CD8-positive, alpha-beta memory T cell (primary cell): ENCODE results near the gene AQP12B. TPM values are rescaled to one million over a fixed set of nuclear protein-coding genes. Genes with fewer than 3 reads are reported as not detected.
"Not testable (repeated sequence)": the region's sequence is repeated elsewhere in the genome, so short reads cannot be mapped to it uniquely, and the experiment has no call there.

Experiments
- CTCF ChIA-PET: fragments of 350-600 bp; sonication (Branson Sonifier 250); formaldehyde crosslinking; loops from one replicate; lab custom pipeline; 2021; ENCODE audit warnings: antibody characterized with exemption; lab: Charles Lee
- POLR2A ChIA-PET: fragments of 350-600 bp; sonication (Branson Sonifier 250); formaldehyde crosslinking; loops from one replicate; lab custom pipeline; 2021; ENCODE audit warnings: antibody characterized with exemption; lab: Charles Lee
- DNase-seq, 5 donors: peaks; one replicate each; pipeline versions ENCODE4 v3.0.0 to v3.0.0-alpha.2; 2020 to 2022; ENCODE audit warnings: mixed read lengths in 1 of 5
- H3K27ac ChIP-seq: one replicate; pipeline ENCODE4 v1.7.0; 2013; ENCODE audit warnings: low read depth, mild to moderate bottlenecking, low read length, moderate library complexity
- H3K27me3 ChIP-seq: 2 replicates; pipeline ENCODE4 v1.7.0; 2013; ENCODE audit warnings: low read length, mild to moderate bottlenecking; ENCODE audit not compliant: insufficient read depth, poor library complexity, severe bottlenecking
- H3K36me3 ChIP-seq: 2 replicates; pipeline ENCODE4 v1.7.0; 2013; ENCODE audit warnings: mild to moderate bottlenecking, low read length, moderate library complexity; ENCODE audit not compliant: insufficient read depth
- H3K4me1 ChIP-seq: 2 replicates; pipeline ENCODE4 v1.7.0; 2013; ENCODE audit warnings: mild to moderate bottlenecking, low read length, moderate library complexity; ENCODE audit not compliant: insufficient read depth
- H3K4me3 ChIP-seq: 2 replicates; pipeline ENCODE4 v1.7.0; 2013; ENCODE audit warnings: mild to moderate bottlenecking, low read length
- H3K9me3 ChIP-seq: 2 replicates; pipeline ENCODE4 v1.7.0; 2013; ENCODE audit warnings: mild to moderate bottlenecking, low read length
- H3K27ac Mint-ChIP-seq, 8 donors: one replicate each; pipeline ENCODE4 v1.8.0; 2020 to 2021; ENCODE audit warnings: mixed read lengths in 8 of 8, mild to moderate bottlenecking in 6 of 8, inconsistent platforms in 3 of 8, moderate library complexity in 3 of 8
- H3K27me3 Mint-ChIP-seq, 2 donors: one replicate each; pipeline ENCODE4 v1.8.0; 2020 to 2021; ENCODE audit warnings: mixed read lengths in 2 of 2, mild to moderate bottlenecking in 1 of 2, moderate library complexity in 1 of 2
- H3K36me3 Mint-ChIP-seq, 3 donors: one replicate each; pipeline ENCODE4 v1.8.0; 2020 to 2021; ENCODE audit warnings: mixed read lengths in 3 of 3, inconsistent platforms in 1 of 3, mild to moderate bottlenecking in 1 of 3
- H3K4me1 Mint-ChIP-seq, 3 donors: one replicate each; pipeline ENCODE4 v1.8.0; 2020 to 2021; ENCODE audit warnings: mixed read lengths in 3 of 3, inconsistent platforms in 1 of 3, mild to moderate bottlenecking in 1 of 3
- H3K4me3 Mint-ChIP-seq, 7 donors: one replicate each; pipeline ENCODE4 v1.8.0; 2020 to 2021; ENCODE audit warnings: mixed read lengths in 7 of 7, mild to moderate bottlenecking in 6 of 7, moderate library complexity in 4 of 7, inconsistent platforms in 2 of 7
- H3K9me3 Mint-ChIP-seq, 5 donors: one replicate each; pipeline ENCODE4 v1.8.0; 2020 to 2022; ENCODE audit warnings: mixed read lengths in 5 of 5, mild to moderate bottlenecking in 3 of 5, moderate library complexity in 2 of 5, inconsistent platforms in 1 of 5
- polyA plus RNA-seq: library from polyadenylated mRNA; unstranded; fragments of 300-500 nt; fragmentation: Illumina TruSeq; gene quantifications from one replicate; pipeline ENCODE4 v1.2.3, GENCODE V29; 2021
- total RNA-seq, 2 experiments: library from RNA; stranded (reverse); gene quantifications; one replicate each; pipeline ENCODE4 v1.2.3, GENCODE V29; 2021

Gene AQP12B
- total and polyA plus RNA-seq, 3 experiments from 2014 or later = not detected

GRCh38 chr2:240674461-240675184, 8.1 kb downstream of the AQP12B start:
- CTCF ChIA-PET, DNase-seq, H3K4me3 Mint-ChIP-seq, H3K27me3 ChIP-seq, H3K9me3 Mint-ChIP-seq, H3K27me3 Mint-ChIP-seq, POLR2A ChIA-PET, H3K36me3 Mint-ChIP-seq, H3K36me3 ChIP-seq, H3K4me1 Mint-ChIP-seq, H3K27ac ChIP-seq, H3K27ac Mint-ChIP-seq, H3K9me3 ChIP-seq, H3K4me1 ChIP-seq, H3K4me3 ChIP-seq: not testable (repeated sequence)

- no peak for DNase-seq
- H3K4me3 Mint-ChIP-seq = no peak overlapping the region
- no peaks in the 10 kb centered on the region for H3K4me1 Mint-ChIP-seq
- no peaks in the 10 kb centered on the region for H3K9me3 ChIP-seq
- no peaks in the 10 kb centered on the region for H3K36me3 ChIP-seq
- ChIA-PET CTCF (no interaction called here), POLR2A (no interaction called here)
- H3K4me1 ChIP-seq = no peaks in the 10 kb centered on the region
- H3K27me3 ChIP-seq = no peaks in the 10 kb centered on the region
- H3K9me3 Mint-ChIP-seq = no peaks in the 10 kb centered on the region
- H3K27me3 Mint-ChIP-seq = peaks cover 9 to 15% of the 10 kb centered on the region in 2 donors
- no peak overlapping the region for H3K27ac ChIP-seq
- no peak overlapping the region for H3K4me3 ChIP-seq
- H3K27ac Mint-ChIP-seq = no peak overlapping the region
- no peaks in the 10 kb centered on the region for H3K36me3 Mint-ChIP-seq
Observed at GRCh38 chr2:240672701-240673190, 9.9 kb downstream of the AQP12B start.

GRCh38 chr2:240672076-240672700, 10.5 kb downstream of the AQP12B start:
- POLR2A ChIA-PET = no interaction called here
- Mint-ChIP-seq H3K9me3 (peaks cover 0 to under 1% (median 0%) of the 10 kb centered on the region in 5 donors), H3K36me3 (peaks cover 0 to 2% (median 0%) of the 10 kb centered on the region in 3 donors), H3K4me3 (no peak overlapping the region), H3K27me3 (peaks cover 11 to 19% of the 10 kb centered on the region in 2 donors), H3K27ac (no peak overlapping the region), H3K4me1 (no peaks in the 10 kb centered on the region)
- DNase-seq = no peak
- no peak overlapping the region for H3K27ac ChIP-seq
- H3K9me3 ChIP-seq = no peaks in the 10 kb centered on the region
- CTCF ChIA-PET = no interaction called here
- no peaks in the 10 kb centered on the region for H3K36me3 ChIP-seq
- H3K27me3 ChIP-seq = no peaks in the 10 kb centered on the region
- H3K4me1 ChIP-seq = no peaks in the 10 kb centered on the region
- H3K4me3 ChIP-seq = no peak overlapping the region

GRCh38 chr2:240670950-240671349, 11.7 kb downstream of the AQP12B start:
- H3K9me3 ChIP-seq = no peaks in the 10 kb centered on the region
- CTCF ChIA-PET = no interaction called here
- peaks cover 0 to 7% (median 3%) of the 10 kb centered on the region in 5 donors for H3K9me3 Mint-ChIP-seq
- no peak overlapping the region for H3K27ac Mint-ChIP-seq
- no peak overlapping the region for H3K27ac ChIP-seq
- no peaks in the 10 kb centered on the region for H3K4me1 Mint-ChIP-seq
- no peak overlapping the region for H3K4me3 ChIP-seq
- H3K36me3 Mint-ChIP-seq = peaks cover 0 to 7% (median 0%) of the 10 kb centered on the region in 3 donors
- no peaks in the 10 kb centered on the region for H3K36me3 ChIP-seq
- peaks cover 16 to 30% of the 10 kb centered on the region in 2 donors for H3K27me3 Mint-ChIP-seq
- POLR2A ChIA-PET = no interaction called here
- no peaks in the 10 kb centered on the region for H3K27me3 ChIP-seq
- H3K4me3 Mint-ChIP-seq = no peak overlapping the region
- no peaks in the 10 kb centered on the region for H3K4me1 ChIP-seq
- DNase-seq = no peak

GRCh38 chr2:240670402-240670801, 12.3 kb downstream of the AQP12B start:
- Histone ChIP-seq H3K27me3 (no peaks in the 10 kb centered on the region), H3K4me1 (no peaks in the 10 kb centered on the region), H3K36me3 (no peaks in the 10 kb centered on the region), H3K9me3 (no peaks in the 10 kb centered on the region), H3K4me3 (no peak overlapping the region), H3K27ac (no peak overlapping the region)
- ChIA-PET POLR2A (no interaction called here), CTCF (no interaction called here)
- H3K9me3 Mint-ChIP-seq = peaks cover 0 to 9% (median 7%) of the 10 kb centered on the region in 5 donors
- H3K27me3 Mint-ChIP-seq = peaks cover 16 to 34% of the 10 kb centered on the region in 2 donors
- no peak overlapping the region for H3K4me3 Mint-ChIP-seq
- DNase-seq = no peak
- peak overlapping the region in 1 of 8 donors; percentile 5 for H3K27ac Mint-ChIP-seq
- no peaks in the 10 kb centered on the region for H3K4me1 Mint-ChIP-seq
- H3K36me3 Mint-ChIP-seq = peaks cover 0 to 11% (median 0%) of the 10 kb centered on the region in 3 donors

- Mint-ChIP-seq H3K27me3 (peaks cover 18 to 56% of the 10 kb centered on the region in 2 donors), H3K27ac (no peak overlapping the region), H3K36me3 (peaks cover 0 to 19% (median 0%) of the 10 kb centered on the region in 3 donors), H3K9me3 (peaks cover 9 to 18% (median 15%) of the 10 kb centered on the region in 5 donors), H3K4me3 (no peak overlapping the region), H3K4me1 (no peaks in the 10 kb centered on the region)
- H3K4me3 ChIP-seq = no peak overlapping the region
- no peaks in the 10 kb centered on the region for H3K4me1 ChIP-seq
- H3K36me3 ChIP-seq = no peaks in the 10 kb centered on the region
- H3K9me3 ChIP-seq = no peaks in the 10 kb centered on the region
- CTCF ChIA-PET = no interaction called here
- H3K27me3 ChIP-seq = no peaks in the 10 kb centered on the region
- POLR2A ChIA-PET = no interaction called here
- DNase-seq = no peak
- H3K27ac ChIP-seq = no peak overlapping the region
Observed at GRCh38 chr2:240664622-240665021, 18.1 kb downstream of the AQP12B start.

GRCh38 chr2:240663546-240664190, 19.0 kb downstream of the AQP12B start:
- Histone ChIP-seq H3K27me3 (no peaks in the 10 kb centered on the region), H3K27ac (no peak overlapping the region), H3K4me3 (no peak overlapping the region), H3K36me3 (no peaks in the 10 kb centered on the region), H3K9me3 (no peaks in the 10 kb centered on the region), H3K4me1 (no peaks in the 10 kb centered on the region)
- ChIA-PET POLR2A (no interaction called here), CTCF (no interaction called here)
- H3K4me1 Mint-ChIP-seq = no peaks in the 10 kb centered on the region
- no peak overlapping the region for H3K4me3 Mint-ChIP-seq
- peaks cover 0 to 19% (median 0%) of the 10 kb centered on the region in 3 donors for H3K36me3 Mint-ChIP-seq
- peak overlapping the region in 1 of 8 donors; percentile 14 for H3K27ac Mint-ChIP-seq
- no peak for DNase-seq
- H3K27me3 Mint-ChIP-seq = peaks cover 19 to 56% of the 10 kb centered on the region in 2 donors
- peaks cover 9 to 18% (median 15%) of the 10 kb centered on the region in 5 donors for H3K9me3 Mint-ChIP-seq

- no peak for DNase-seq
- no peaks in the 10 kb centered on the region for H3K9me3 ChIP-seq
- no peaks in the 10 kb centered on the region for H3K27me3 ChIP-seq
- Mint-ChIP-seq H3K9me3 (peaks cover 9 to 18% (median 15%) of the 10 kb centered on the region in 5 donors), H3K4me3 (no peak overlapping the region), H3K27ac (no peak overlapping the region), H3K27me3 (peaks cover 19 to 49% of the 10 kb centered on the region in 2 donors), H3K4me1 (no peaks in the 10 kb centered on the region), H3K36me3 (peaks cover 0 to 19% (median 0%) of the 10 kb centered on the region in 3 donors)
- no peaks in the 10 kb centered on the region for H3K36me3 ChIP-seq
- CTCF ChIA-PET = no interaction called here
- no peak overlapping the region for H3K4me3 ChIP-seq
- no peak overlapping the region for H3K27ac ChIP-seq
- POLR2A ChIA-PET = no interaction called here
- no peaks in the 10 kb centered on the region for H3K4me1 ChIP-seq
Observed at GRCh38 chr2:240662681-240663080, 20.0 kb downstream of the AQP12B start.
